Measurements from ENCODE around the gene BACE1-AS. TPM values are rescaled to one million over a fixed set of nuclear protein-coding genes. Genes with fewer than 3 reads are reported as not detected.
A peak's percentile ranks its signal among the peaks of the same experiment; 100 is the strongest.

Gene BACE1-AS
- total and polyA plus RNA-seq, 2 of the 8 experiments (the other 6 are each of a cell fraction or from before 2014, with no cell fraction given), result 14.9 to 17.4 TPM

- TF ChIP-seq NANOG (IDR thresholded peaks at IDR 0.05; ENCODE audit: insufficient read depth, low read depth, low read length, poor library complexity, severe bottlenecking) (no peak), MAFK (IDR thresholded peaks at IDR 0.05; ENCODE audit: low read depth, low read length) (no peak), JUND (IDR thresholded peaks at IDR 0.05; ENCODE audit: low read length) (no peak), EZH2 (IDR thresholded peaks at IDR 0.05; ENCODE audit: low read depth, low read length, severe bottlenecking) (no peak), RFX5 (IDR thresholded peaks at IDR 0.05; ENCODE audit: borderline replicate concordance, low read depth, low read length) (peak; percentile 30; the same call in 1 of the 2 replicates), SIRT6 (IDR thresholded peaks at IDR 0.05; ENCODE audit: low read length) (no peak), GTF2F1 (IDR thresholded peaks at IDR 0.05; ENCODE audit: borderline replicate concordance, low read depth, low read length) (no peak)
Measured at GRCh38 chr11:117327567-117328374, 36.6 kb downstream of the BACE1-AS start, which contains the start of gene CEP164 (continued).
